SK-N-SH (cell line): Measurements from ENCODE around the gene TCP1. TPM values are rescaled to one million over a fixed set of nuclear protein-coding genes. Genes with fewer than 3 reads are reported as not detected.

Experiments used
- CTCF ChIA-PET: fragments of 300-600, 350-600 bp; formaldehyde crosslinking; extraction: SDS; loops from one replicate; lab custom pipeline; 2021; lab: Yijun Ruan, JAX
- POLR2A ChIA-PET: fragments of 350-600 bp; sonication (Branson Sonifier 250); formaldehyde crosslinking; extraction: SDS; loops from one replicate; lab custom pipeline; 2020; ENCODE audit warnings: antibody characterized with exemption, inconsistent platforms; lab: Yijun Ruan, JAX
- DNase-seq: peaks from one replicate; pipeline ENCODE4 v3.0.0; 2012
- H2AFZ ChIP-seq: fragments of 200-600 bp; sonication (generic); 2 replicates; pipeline ENCODE4 v1.8.1; 2016; ENCODE audit warnings: antibody characterized with exemption, mild to moderate bottlenecking, low read depth
- H3F3A ChIP-seq: fragments of 200-600 bp; sonication (generic); replicated peaks from 2 replicates; pipeline ENCODE3; 2016; ENCODE audit warnings: antibody characterized with exemption, mild to moderate bottlenecking; ENCODE audit not compliant: insufficient read depth
- H3K27ac ChIP-seq, 2 experiments: fragments of 200-500 bp in 1 of 2; fragments of 200-600 bp in 1 of 2; sonication (Bioruptor generic) in 1 of 2; sonication (generic), shearing (Covaris generic) in 1 of 2; 2 replicates each; pipeline versions ENCODE4 v1.5.1 to v1.6.1; 2014 to 2016; ENCODE audit warnings: low read depth in 2 of 2, inconsistent platforms in 1 of 2, low read length in 1 of 2, mild to moderate bottlenecking in 1 of 2, mixed read lengths in 1 of 2
- H3K27me3 ChIP-seq: fragments of 200-600 bp; sonication (generic), shearing (Covaris generic); 2 replicates; pipeline ENCODE4 v1.6.1; 2016; ENCODE audit warnings: mixed run types; ENCODE audit not compliant: insufficient read depth
- H3K36me3 ChIP-seq, 2 experiments: fragments of 200-500 bp in 1 of 2; fragments of 200-600 bp in 1 of 2; sonication (Bioruptor generic) in 1 of 2; sonication (generic) in 1 of 2; replicated peaks in 1 of 2; 2 replicates each; pipeline versions ENCODE3 to v1.5.1; 2014 to 2016; ENCODE audit warnings: low read length in 1 of 2, mild to moderate bottlenecking in 1 of 2; ENCODE audit not compliant: insufficient read depth in 2 of 2, control insufficient read depth in 1 of 2
- H3K4me1 ChIP-seq, 2 experiments: fragments of 200-500 bp in 1 of 2; fragments of 200-600 bp in 1 of 2; sonication (Bioruptor generic) in 1 of 2; sonication (generic), shearing (Covaris generic) in 1 of 2; 2 replicates each; pipeline versions ENCODE4 v1.5.1 to v1.6.1; 2014 to 2016; ENCODE audit warnings: low read depth in 1 of 2, low read length in 1 of 2, mixed run types in 1 of 2; ENCODE audit not compliant: insufficient read depth in 2 of 2, control insufficient read depth in 1 of 2
- H3K4me2 ChIP-seq: fragments of 200-600 bp; sonication (generic), shearing (Covaris generic); 2 replicates; pipeline ENCODE4 v1.6.1; 2017; ENCODE audit warnings: mixed run types
- H3K4me3 ChIP-seq, 2 experiments: fragments of 200-500 bp in 1 of 2; fragments of 200-600 bp in 1 of 2; sonication (Bioruptor generic) in 1 of 2; sonication (generic), shearing (Covaris generic) in 1 of 2; 2 replicates each; pipeline versions ENCODE4 v1.5.1 to v1.8.1; 2014 to 2016; ENCODE audit warnings: low read depth in 2 of 2, inconsistent platforms in 1 of 2, low read length in 1 of 2, mild to moderate bottlenecking in 1 of 2, mixed read lengths in 1 of 2, moderate library complexity in 1 of 2
- H3K79me2 ChIP-seq: fragments of 200-600 bp; sonication (generic); 2 replicates; pipeline ENCODE4 v1.8.1; 2017; ENCODE audit warnings: mild to moderate bottlenecking; ENCODE audit not compliant: insufficient read depth
- H3K9ac ChIP-seq: fragments of 200-600 bp; sonication (generic); 2 replicates; pipeline ENCODE4 v1.6.1; 2017; ENCODE audit warnings: mixed run types
- H3K9me2 ChIP-seq: fragments of 200-600 bp; sonication (generic); 2 replicates; pipeline ENCODE4 v1.6.1; 2017; ENCODE audit warnings: mixed run types
- H3K9me3 ChIP-seq: fragments of 200-600 bp; sonication (generic); 2 replicates; pipeline ENCODE4 v1.6.1; 2017; ENCODE audit warnings: mixed run types, mild to moderate bottlenecking, moderate library complexity
- H4K20me1 ChIP-seq: fragments of 200-600 bp; sonication (generic); 2 replicates; pipeline ENCODE4 v1.6.1; 2017; ENCODE audit warnings: mild to moderate bottlenecking, mixed run types; ENCODE audit not compliant: insufficient read depth
- ELF1 ChIP-seq: IDR thresholded peaks from 2 replicates; pipeline ENCODE4 v1.4.0; 2012
- EP300 ChIP-seq, 2 experiments: IDR thresholded peaks; 2 replicates each; pipeline versions ENCODE4 v1.4.0 to v1.6.1; 2012; ENCODE audit warnings: borderline replicate concordance in 1 of 2, low read depth in 1 of 2, low read length in 1 of 2
- FOXJ3 ChIP-seq: sonication (generic); formaldehyde crosslinking; IDR thresholded peaks from 2 replicates; pipeline ENCODE4 v1.5.1; 2020; ENCODE audit warnings: mild to moderate bottlenecking, missing genetic modification reagents
- GABPA ChIP-seq: IDR thresholded peaks from 2 replicates; pipeline ENCODE4 v1.4.0; 2012; ENCODE audit warnings: low read depth, mild to moderate bottlenecking
- NRF1 ChIP-seq: IDR thresholded peaks from 2 replicates; pipeline ENCODE4 v1.6.1; 2012; ENCODE audit warnings: low read depth, mild to moderate bottlenecking, low read length
- POLR2AphosphoS5 ChIP-seq: IDR thresholded peaks from 2 replicates; pipeline ENCODE4 v1.6.1; 2012; ENCODE audit warnings: low read depth, low read length
- RFX5 ChIP-seq: IDR thresholded peaks from 2 replicates; pipeline ENCODE4 v1.6.1; 2012; ENCODE audit warnings: mild to moderate bottlenecking, improper control_type of control experiment, low read length
- SIN3A ChIP-seq: IDR thresholded peaks from 2 replicates; pipeline ENCODE4 v1.6.1; 2012; ENCODE audit warnings: low read depth, mild to moderate bottlenecking, low read length, moderate library complexity, borderline replicate concordance
- TAF1 ChIP-seq: IDR thresholded peaks from 2 replicates; pipeline ENCODE4 v1.6.1; 2012; ENCODE audit warnings: low read depth, mild to moderate bottlenecking, low read length, moderate library complexity, borderline replicate concordance
- TCF12 ChIP-seq: IDR thresholded peaks from 2 replicates; pipeline ENCODE4 v1.4.0; 2012
- WGBS: methylation state at CpG from one replicate; pipeline ENCODE4 v1.1.6; 2017; ENCODE audit warnings: low lambda C conversion rate; 5-methylcytosine and 5-hydroxymethylcytosine counted together
- polyA plus RNA-seq, 3 experiments: library from polyadenylated mRNA; depleted of rRNA; stranded (reverse); fragments of >200 nt; gene quantifications; 2 replicates each; pipeline ENCODE4 v1.2.3, GENCODE V29; 2012
- TF ChIP-seq, protein P1 (sequence below): IDR thresholded peaks from 2 replicates; pipeline ENCODE4 v1.4.0; 2012; ENCODE audit warnings: low read depth
- TF ChIP-seq, protein P2 (sequence below): fragments of 150-350 bp; IDR thresholded peaks from 2 replicates; pipeline ENCODE4 v1.6.1; 2016; ENCODE audit warnings: mild to moderate bottlenecking, low read depth, low read length
- TF ChIP-seq, protein P3 (sequence below): IDR thresholded peaks from 2 replicates; pipeline ENCODE4 v1.6.1; 2012; ENCODE audit warnings: mild to moderate bottlenecking, low read depth, low read length, moderate library complexity
- TF ChIP-seq, protein P4 (sequence below): IDR thresholded peaks from 2 replicates; pipeline ENCODE4 v1.4.0; 2012; ENCODE audit warnings: low read depth, borderline replicate concordance

The TCP1 gene
- polyA plus RNA-seq (2012; rRNA removed), result 138 and 154 TPM in 2 replicates
- 134 and 138 TPM in 2 replicates for polyA plus RNA-seq (2012; cell fraction: cytosol; rRNA removed)
- polyA plus RNA-seq (2012; cell fraction: nucleus; rRNA removed), result 144 and 211 TPM in 2 replicates

DNA sequence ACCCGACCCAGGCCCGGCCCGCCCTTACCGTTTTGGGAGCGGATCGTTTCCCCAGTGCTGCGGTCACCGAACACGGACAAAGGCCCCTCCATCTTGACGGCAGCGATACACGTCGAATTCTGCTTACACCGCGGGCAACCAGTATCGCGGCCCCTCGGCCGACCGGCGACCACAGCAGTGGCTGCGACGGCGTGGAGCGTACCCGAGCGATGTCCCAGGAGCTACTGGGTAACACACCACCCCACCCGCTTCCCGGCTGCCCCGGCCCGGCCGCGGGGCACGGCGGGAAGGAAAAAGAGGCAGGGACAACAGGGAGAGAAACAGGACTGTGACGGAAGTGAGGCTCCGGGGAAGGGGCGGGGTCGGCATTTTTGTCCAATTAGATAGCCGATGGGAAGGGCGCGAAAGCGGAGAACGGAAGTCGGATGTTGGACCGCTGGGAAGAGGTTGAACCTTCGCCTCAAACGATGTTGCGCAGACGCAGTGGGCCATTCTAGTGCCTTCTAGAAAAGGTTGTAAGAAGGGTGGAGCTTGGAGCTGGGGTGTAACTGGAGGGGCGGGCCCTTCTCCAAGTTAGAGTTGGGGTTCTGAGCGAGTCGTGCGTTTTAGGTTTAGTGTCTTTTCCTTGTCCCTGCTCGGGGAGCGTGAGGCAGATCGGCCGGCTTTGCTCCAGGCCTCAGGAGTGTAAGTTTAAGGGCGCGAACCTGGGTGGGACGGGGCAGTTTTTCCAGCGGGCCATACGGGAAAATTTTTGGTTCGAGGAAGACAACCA is at the start of gene TCP1:
TCP1 (minus strand) TSS at position 226 of the 772 bp plus-strand sequence; CDS start at position 92, 134 bp downstream.
- no peaks in the 10 kb centered on the region for H3K27me3 ChIP-seq
- TF ChIP-seq ELF1, result peak; percentile 85
- TF ChIP-seq TAF1, result peak; percentile 97
- TF ChIP-seq NRF1, result peak; percentile 93
- TF ChIP-seq FOXJ3 (CRISPR knock-in tag), result peak; percentile 65; the same call in 1 of the 2 replicates
- TF ChIP-seq, protein P1, sequence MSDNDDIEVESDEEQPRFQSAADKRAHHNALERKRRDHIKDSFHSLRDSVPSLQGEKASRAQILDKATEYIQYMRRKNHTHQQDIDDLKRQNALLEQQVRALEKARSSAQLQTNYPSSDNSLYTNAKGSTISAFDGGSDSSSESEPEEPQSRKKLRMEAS, result peak; percentile 53; the same call in 1 of the 2 replicates
- TF ChIP-seq GABPA, result peak; percentile 92
- TF ChIP-seq, protein P2, sequence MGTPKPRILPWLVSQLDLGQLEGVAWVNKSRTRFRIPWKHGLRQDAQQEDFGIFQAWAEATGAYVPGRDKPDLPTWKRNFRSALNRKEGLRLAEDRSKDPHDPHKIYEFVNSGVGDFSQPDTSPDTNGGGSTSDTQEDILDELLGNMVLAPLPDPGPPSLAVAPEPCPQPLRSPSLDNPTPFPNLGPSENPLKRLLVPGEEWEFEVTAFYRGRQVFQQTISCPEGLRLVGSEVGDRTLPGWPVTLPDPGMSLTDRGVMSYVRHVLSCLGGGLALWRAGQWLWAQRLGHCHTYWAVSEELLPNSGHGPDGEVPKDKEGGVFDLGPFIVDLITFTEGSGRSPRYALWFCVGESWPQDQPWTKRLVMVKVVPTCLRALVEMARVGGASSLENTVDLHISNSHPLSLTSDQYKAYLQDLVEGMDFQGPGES, result no peak
- TF ChIP-seq, protein P3, sequence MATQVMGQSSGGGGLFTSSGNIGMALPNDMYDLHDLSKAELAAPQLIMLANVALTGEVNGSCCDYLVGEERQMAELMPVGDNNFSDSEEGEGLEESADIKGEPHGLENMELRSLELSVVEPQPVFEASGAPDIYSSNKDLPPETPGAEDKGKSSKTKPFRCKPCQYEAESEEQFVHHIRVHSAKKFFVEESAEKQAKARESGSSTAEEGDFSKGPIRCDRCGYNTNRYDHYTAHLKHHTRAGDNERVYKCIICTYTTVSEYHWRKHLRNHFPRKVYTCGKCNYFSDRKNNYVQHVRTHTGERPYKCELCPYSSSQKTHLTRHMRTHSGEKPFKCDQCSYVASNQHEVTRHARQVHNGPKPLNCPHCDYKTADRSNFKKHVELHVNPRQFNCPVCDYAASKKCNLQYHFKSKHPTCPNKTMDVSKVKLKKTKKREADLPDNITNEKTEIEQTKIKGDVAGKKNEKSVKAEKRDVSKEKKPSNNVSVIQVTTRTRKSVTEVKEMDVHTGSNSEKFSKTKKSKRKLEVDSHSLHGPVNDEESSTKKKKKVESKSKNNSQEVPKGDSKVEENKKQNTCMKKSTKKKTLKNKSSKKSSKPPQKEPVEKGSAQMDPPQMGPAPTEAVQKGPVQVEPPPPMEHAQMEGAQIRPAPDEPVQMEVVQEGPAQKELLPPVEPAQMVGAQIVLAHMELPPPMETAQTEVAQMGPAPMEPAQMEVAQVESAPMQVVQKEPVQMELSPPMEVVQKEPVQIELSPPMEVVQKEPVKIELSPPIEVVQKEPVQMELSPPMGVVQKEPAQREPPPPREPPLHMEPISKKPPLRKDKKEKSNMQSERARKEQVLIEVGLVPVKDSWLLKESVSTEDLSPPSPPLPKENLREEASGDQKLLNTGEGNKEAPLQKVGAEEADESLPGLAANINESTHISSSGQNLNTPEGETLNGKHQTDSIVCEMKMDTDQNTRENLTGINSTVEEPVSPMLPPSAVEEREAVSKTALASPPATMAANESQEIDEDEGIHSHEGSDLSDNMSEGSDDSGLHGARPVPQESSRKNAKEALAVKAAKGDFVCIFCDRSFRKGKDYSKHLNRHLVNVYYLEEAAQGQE, result peak; percentile 29; the same call in 1 of the 2 replicates
- peak; percentile 12 to 91; a peak in 2 of 4 replicates for TF ChIP-seq EP300 (IDR thresholded peaks at IDR 0.05; ENCODE audit: borderline replicate concordance in 1 of 2, low read depth in 1 of 2, low read length in 1 of 2)
- TF ChIP-seq, protein P4, sequence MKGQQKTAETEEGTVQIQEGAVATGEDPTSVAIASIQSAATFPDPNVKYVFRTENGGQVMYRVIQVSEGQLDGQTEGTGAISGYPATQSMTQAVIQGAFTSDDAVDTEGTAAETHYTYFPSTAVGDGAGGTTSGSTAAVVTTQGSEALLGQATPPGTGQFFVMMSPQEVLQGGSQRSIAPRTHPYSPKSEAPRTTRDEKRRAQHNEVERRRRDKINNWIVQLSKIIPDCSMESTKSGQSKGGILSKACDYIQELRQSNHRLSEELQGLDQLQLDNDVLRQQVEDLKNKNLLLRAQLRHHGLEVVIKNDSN, result no peak
- TF ChIP-seq TCF12, result no peak
- peak; percentile 88 for TF ChIP-seq POLR2AphosphoS5
- 0 out of 2 replicates have a peak, but pooled peaks have one; percentile 39 for TF ChIP-seq RFX5
- peak; percentile 49; the same call in 1 of the 2 replicates for TF ChIP-seq SIN3A
- TF ChIP-seq, all 33 proteins: peak for 11
- DNase-seq, result peak; percentile 97
- Histone ChIP-seq H3F3A (peaks cover 3% of the 10 kb centered on the region), H4K20me1 (peaks cover 19% of the 10 kb centered on the region), H2AFZ (peak within 1 kb of the TSS; percentile 83), H3K79me2 (peaks cover 91% of the 10 kb centered on the region), H3K9ac (peak within 1 kb of the TSS; percentile 89), H3K27ac (peak within 1 kb of the TSS; percentile 80 to 94), H3K4me1 (peaks cover 10 to 22% of the 10 kb centered on the region in 2 experiments; a peak in 3 of 4 replicates), H3K36me3 (peaks cover 51 to 66% of the 10 kb centered on the region in 2 experiments), H3K9me2 (no peaks in the 10 kb centered on the region), H3K4me3 (peak within 1 kb of the TSS; percentile 73 to 90), H3K4me2 (peak within 1 kb of the TSS; percentile 94), H3K9me3 (no peaks in the 10 kb centered on the region)
- ChIA-PET POLR2A (interaction anchor here (0.7 to 2.5 kb wide), 5 partner anchors 19 to 96 kb away, joined by 3 to 25 read pairs (median 6); partner anchors contain the start of genes ACAT2 and WTAP), CTCF (interaction anchor here (1.3 kb wide), 2 partner anchors 98 kb away, joined by 4 to 5 read pairs; no protein-coding TSS in a partner anchor)
- WGBS, result 2% methylated on average over 49 of the region's 64 CpGs
